BLaER1 treated with 17β-estradiol and CSF1 and Interleukin-3, amounts not matched to agents 10 nM and 100 nM (cell line): Measurements from ENCODE around the gene DGAT2.

Source experiments
- H3K27ac ChIP-seq, 11 experiments: shearing (Covaris generic); formaldehyde crosslinking; 2 replicates each; pipeline ENCODE4 v1.8.1; 2022
- H3K27me3 ChIP-seq, 11 experiments: shearing (Covaris generic); formaldehyde crosslinking; 2 replicates each; pipeline ENCODE4 v1.8.1; 2022
- H3K36me3 ChIP-seq, 11 experiments: shearing (Covaris generic); formaldehyde crosslinking; 2 replicates each; pipeline ENCODE4 v1.8.1; 2022
- H3K4me1 ChIP-seq, 10 experiments: shearing (Covaris generic); formaldehyde crosslinking; 2 replicates each; pipeline ENCODE4 v1.8.1; 2022
- H3K4me2 ChIP-seq, 11 experiments: shearing (Covaris generic); formaldehyde crosslinking; 2 replicates each; pipeline ENCODE4 v1.8.1; 2022
- H3K4me3 ChIP-seq, 10 experiments: shearing (Covaris generic); formaldehyde crosslinking; 2 replicates each; pipeline ENCODE4 v1.8.1; 2022
- H3K9ac ChIP-seq, 11 experiments: shearing (Covaris generic); formaldehyde crosslinking; 2 replicates each; pipeline ENCODE4 v1.8.1; 2022
- H3K9me3 ChIP-seq, 11 experiments: shearing (Covaris generic); formaldehyde crosslinking; replicated peaks in 1 of 11; 2 replicates each; pipeline ENCODE4 v1.8.1; 2022
- H4K20me1 ChIP-seq, 11 experiments: shearing (Covaris generic); formaldehyde crosslinking; 2 replicates each; pipeline ENCODE4 v1.8.1; 2022
- Cebpa-rat ChIP-seq, 11 experiments: shearing (Covaris generic); IDR thresholded peaks; 2 replicates each; pipeline ENCODE4 v1.8.1; 2022

Gene DGAT2

GRCh38 chr11:75822541-75822940 lies 54.0 kb downstream of the DGAT2 start:
- TF ChIP-seq Cebpa-rat (IDR thresholded peaks at IDR 0.05) = no peak
- peak overlapping the region in 4 of 11 experiments; percentile 73 to 76 (median 74); a peak in 5 of 22 replicates for H3K27ac ChIP-seq
- peaks cover 36 to 63% (median 51%) of the 10 kb centered on the region in 10 experiments for H3K4me1 ChIP-seq
- peak overlapping the region in 7 of 11 experiments; percentile 55 to 94 (median 75); a peak in 12 of 22 replicates for H3K4me2 ChIP-seq
- H3K9me3 ChIP-seq = peaks cover 0 to 25% (median 19%) of the 10 kb centered on the region in 11 experiments; a peak in 17 of 22 replicates
- no peaks in the 10 kb centered on the region for H3K27me3 ChIP-seq
- peaks cover 0 to 86% (median 3%) of the 10 kb centered on the region in 11 experiments; a peak in 9 of 22 replicates for H4K20me1 ChIP-seq
- no peak overlapping the region for H3K4me3 ChIP-seq
- peaks cover 0 to 40% (median 20%) of the 10 kb centered on the region in 11 experiments; a peak in 18 of 22 replicates for H3K36me3 ChIP-seq
- H3K9ac ChIP-seq = no peak overlapping the region

- H3K9ac ChIP-seq = peak overlapping the region in 4 of 11 experiments; percentile 24 to 54 (median 48); a peak in 4 of 22 replicates
- H3K27ac ChIP-seq = peak overlapping the region in 9 of 11 experiments; percentile 46 to 76 (median 68); a peak in 17 of 22 replicates
Measured at GRCh38 chr11:75823415-75823814, 54.8 kb downstream of the DGAT2 start.

GRCh38 chr11:75823946-75824345 lies 55.4 kb downstream of the DGAT2 start:
- Histone ChIP-seq H3K9ac (peak overlapping the region in 5 of 11 experiments; percentile 24 to 54 (median 48); a peak in 9 of 22 replicates), H3K4me2 (peak overlapping the region; percentile 41 to 94 (median 75); a peak in 21 of 22 replicates), H3K9me3 (peaks cover 0 to 25% (median 19%) of the 10 kb centered on the region in 11 experiments; a peak in 17 of 22 replicates), H3K36me3 (peaks cover 0 to 41% (median 20%) of the 10 kb centered on the region in 11 experiments; a peak in 18 of 22 replicates), H4K20me1 (peaks cover 0 to 84% (median 1%) of the 10 kb centered on the region in 11 experiments; a peak in 9 of 22 replicates), H3K27ac (peak overlapping the region in 9 of 11 experiments; percentile 46 to 76 (median 68); a peak in 17 of 22 replicates), H3K4me3 (peak overlapping the region in 1 of 10 experiments; percentile 21; a peak in 2 of 20 replicates), H3K4me1 (peaks cover 32 to 67% (median 48%) of the 10 kb centered on the region in 10 experiments), H3K27me3 (no peaks in the 10 kb centered on the region)
- no peak for TF ChIP-seq Cebpa-rat (IDR thresholded peaks at IDR 0.05)

More at GRCh38 chr11:75823415-75823814, 54.8 kb downstream of the DGAT2 start:
- Histone ChIP-seq H4K20me1 (peaks cover 0 to 86% (median 0%) of the 10 kb centered on the region in 11 experiments; a peak in 7 of 22 replicates), H3K4me2 (peak overlapping the region; percentile 41 to 94 (median 75)), H3K36me3 (peaks cover 0 to 40% (median 20%) of the 10 kb centered on the region in 11 experiments; a peak in 18 of 22 replicates), H3K4me3 (no peak overlapping the region), H3K9me3 (peaks cover 0 to 25% (median 19%) of the 10 kb centered on the region in 11 experiments; a peak in 17 of 22 replicates), H3K27me3 (no peaks in the 10 kb centered on the region), H3K4me1 (peaks cover 32 to 67% (median 48%) of the 10 kb centered on the region in 10 experiments)
- no peak for TF ChIP-seq Cebpa-rat (IDR thresholded peaks at IDR 0.05)

- Histone ChIP-seq H3K27ac (peak overlapping the region in 8 of 11 experiments; percentile 6 to 49 (median 17); a peak in 10 of 22 replicates), H3K4me1 (peaks cover 32 to 61% (median 48%) of the 10 kb centered on the region in 10 experiments), H3K27me3 (no peaks in the 10 kb centered on the region), H3K9me3 (peaks cover 0 to 16% (median 11%) of the 10 kb centered on the region in 11 experiments; a peak in 17 of 22 replicates), H3K36me3 (peaks cover 13 to 56% (median 31%) of the 10 kb centered on the region in 11 experiments; a peak in 21 of 22 replicates), H3K4me2 (peak overlapping the region; percentile 16 to 94 (median 58); a peak in 20 of 22 replicates), H3K9ac (0 out of 22 replicates have a peak overlapping the region, but pooled peaks of 1 of the 11 experiments have one; percentile 15), H3K4me3 (0 out of 20 replicates have a peak overlapping the region, but pooled peaks of 1 of the 10 experiments have one; percentile 4), H4K20me1 (peaks cover 0 to 82% (median 4%) of the 10 kb centered on the region in 11 experiments; a peak in 9 of 22 replicates)
- no peak for TF ChIP-seq Cebpa-rat (IDR thresholded peaks at IDR 0.05)
Measured at GRCh38 chr11:75826461-75827230, 58.1 kb downstream of the DGAT2 start.

- H3K4me1 ChIP-seq = peaks cover 32 to 56% (median 46%) of the 10 kb centered on the region in 10 experiments
- TF ChIP-seq Cebpa-rat (IDR thresholded peaks at IDR 0.05) = no peak
- peaks cover 0 to 81% (median 4%) of the 10 kb centered on the region in 11 experiments; a peak in 9 of 22 replicates for H4K20me1 ChIP-seq
- H3K9me3 ChIP-seq = peaks cover 0 to 16% (median 8%) of the 10 kb centered on the region in 11 experiments; a peak in 13 of 22 replicates
- H3K27ac ChIP-seq = no peak overlapping the region
- no peaks in the 10 kb centered on the region for H3K27me3 ChIP-seq
- peaks cover 13 to 56% (median 30%) of the 10 kb centered on the region in 11 experiments; a peak in 21 of 22 replicates for H3K36me3 ChIP-seq
- no peak overlapping the region for H3K4me3 ChIP-seq
- H3K4me2 ChIP-seq = peak overlapping the region in 4 of 11 experiments; percentile 75 to 94 (median 86); a peak in 5 of 22 replicates
- H3K9ac ChIP-seq = no peak overlapping the region
Measured at GRCh38 chr11:75827562-75827961, 59.0 kb downstream of the DGAT2 start.

- Histone ChIP-seq H3K9me3 (peaks cover 0 to 23% (median 15%) of the 10 kb centered on the region in 11 experiments; a peak in 12 of 22 replicates), H3K27me3 (no peaks in the 10 kb centered on the region), H3K4me1 (peaks cover 9 to 29% (median 15%) of the 10 kb centered on the region in 10 experiments; a peak in 17 of 20 replicates), H3K9ac (no peak overlapping the region), H3K27ac (no peak overlapping the region), H3K4me3 (no peak overlapping the region), H3K36me3 (peaks cover 16 to 59% (median 36%) of the 10 kb centered on the region in 11 experiments; a peak in 18 of 22 replicates), H3K4me2 (no peak overlapping the region), H4K20me1 (peaks cover 0 to 81% (median 5%) of the 10 kb centered on the region in 11 experiments; a peak in 11 of 22 replicates)
- no peak for TF ChIP-seq Cebpa-rat (IDR thresholded peaks at IDR 0.05)
Measured at GRCh38 chr11:75831915-75832502, 63.4 kb downstream of the DGAT2 start.

GRCh38 chr11:75834728-75835127 lies 66.2 kb downstream of the DGAT2 start:
- Histone ChIP-seq H3K27me3 (no peaks in the 10 kb centered on the region), H3K4me2 (no peak overlapping the region), H3K4me1 (peaks cover 5 to 25% (median 13%) of the 10 kb centered on the region in 10 experiments; a peak in 15 of 20 replicates), H3K9ac (no peak overlapping the region), H4K20me1 (peaks cover 0 to 75% (median 9%) of the 10 kb centered on the region in 11 experiments; a peak in 11 of 22 replicates), H3K27ac (no peak overlapping the region), H3K4me3 (no peak overlapping the region), H3K9me3 (peaks cover 0 to 23% (median 15%) of the 10 kb centered on the region in 11 experiments; a peak in 12 of 22 replicates), H3K36me3 (peaks cover 23 to 66% (median 42%) of the 10 kb centered on the region in 11 experiments; a peak in 20 of 22 replicates)
- no peak for TF ChIP-seq Cebpa-rat (IDR thresholded peaks at IDR 0.05)

GRCh38 chr11:75836417-75836816 lies 67.8 kb downstream of the DGAT2 start:
- Histone ChIP-seq H3K27ac (no peak overlapping the region), H3K9ac (no peak overlapping the region), H3K36me3 (peaks cover 10 to 49% (median 29%) of the 10 kb centered on the region in 11 experiments; a peak in 19 of 22 replicates), H4K20me1 (peaks cover 0 to 77% (median 10%) of the 10 kb centered on the region in 11 experiments; a peak in 10 of 22 replicates), H3K4me3 (no peak overlapping the region), H3K4me1 (peaks cover 5 to 25% (median 13%) of the 10 kb centered on the region in 10 experiments; a peak in 15 of 20 replicates), H3K4me2 (peak overlapping the region in 5 of 11 experiments; percentile 2 to 53 (median 12); a peak in 5 of 22 replicates), H3K27me3 (no peaks in the 10 kb centered on the region), H3K9me3 (peaks cover 0 to 22% (median 15%) of the 10 kb centered on the region in 11 experiments; a peak in 12 of 22 replicates)
- TF ChIP-seq Cebpa-rat (IDR thresholded peaks at IDR 0.05) = no peak
